Measurements from ENCODE around the gene NGLY1.
A peak's percentile ranks its signal among the peaks of the same experiment; 100 is the strongest.

DNA sequence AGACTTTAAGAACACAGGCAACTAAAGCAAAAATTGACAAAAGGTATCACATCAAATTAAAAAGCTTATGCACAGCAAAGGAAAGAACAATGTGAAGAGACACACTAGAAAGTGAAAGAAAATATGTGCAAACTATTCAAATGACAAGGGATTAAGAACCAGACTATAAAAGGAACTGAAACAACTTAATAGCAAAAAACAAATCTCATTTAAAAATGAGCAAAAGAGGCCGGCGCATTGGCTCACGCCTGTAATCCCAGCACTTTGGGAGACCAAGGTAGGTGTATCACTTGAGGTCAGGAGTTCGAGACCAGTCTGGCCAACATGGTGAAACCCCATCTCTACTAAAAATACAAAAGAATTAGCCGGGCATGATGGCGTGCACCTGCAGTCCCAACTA lies 14.4 kb downstream of the NGLY1 start:
- no peak for TF ChIP-seq POLR2A (IDR thresholded peaks at IDR 0.05; ENCODE audit: low read depth, low read length)
- no peak for TF ChIP-seq POU2F2 (IDR thresholded peaks at IDR 0.05; ENCODE audit: low read depth, low read length)
- TF ChIP-seq POLR2AphosphoS5 (IDR thresholded peaks at IDR 0.05; ENCODE audit: low read depth, low read length): no peak
- no peak for TF ChIP-seq TAF1 (IDR thresholded peaks at IDR 0.05; ENCODE audit: low read depth, low read length)
- peak; percentile 84 for TF ChIP-seq SPI1 (IDR thresholded peaks at IDR 0.05; ENCODE audit: low read depth, low read length)

All from GM12891 (cell line).